ENCODE measurements around the gene ADAM15. TPM values are rescaled to one million over a fixed set of nuclear protein-coding genes. Genes with fewer than 3 reads are reported as not detected.

ADAM15 gene
- total and polyA plus RNA-seq, 2 of the 8 experiments (the other 6 are each of a cell fraction or from before 2014, with no cell fraction given), result 32.9 to 37.6 TPM

DNA sequence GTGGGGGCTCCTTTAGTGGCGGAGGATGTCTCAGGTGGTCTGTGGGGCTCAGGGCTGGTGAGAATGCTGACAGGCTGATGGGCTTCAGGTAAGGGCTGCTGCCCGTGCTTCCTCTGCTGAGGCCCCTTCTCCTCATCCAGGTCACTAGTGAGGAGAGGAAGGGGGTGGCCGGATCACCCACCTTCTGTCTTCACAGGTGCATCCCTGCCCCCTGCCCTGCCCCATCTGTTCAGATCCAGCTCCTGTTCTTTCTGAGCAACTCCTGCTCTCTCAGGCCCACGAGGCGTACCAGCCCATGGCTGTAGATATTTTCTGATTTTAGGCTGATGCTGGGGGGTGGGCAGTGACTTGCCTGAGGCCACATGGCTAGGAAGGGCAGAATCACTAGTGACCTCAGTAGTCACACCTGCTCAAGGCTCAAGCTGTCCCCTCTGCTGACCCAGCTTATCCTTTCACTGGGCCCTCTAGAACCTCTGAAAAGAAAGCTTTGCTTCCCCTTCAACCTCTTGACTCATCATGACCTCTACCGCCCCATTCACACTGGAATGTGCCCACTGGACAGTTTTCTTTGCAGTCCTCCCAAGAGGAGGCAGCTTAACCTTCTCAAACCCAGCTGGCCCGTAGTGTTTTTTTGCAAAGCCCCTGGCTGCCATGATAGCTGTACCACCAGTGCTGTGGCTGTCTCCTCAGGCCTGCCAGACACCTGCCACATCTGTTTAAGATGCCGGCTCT is 32.3 kb upstream of the ADAM15 start (continued):
- TF ChIP-seq, protein P1, sequence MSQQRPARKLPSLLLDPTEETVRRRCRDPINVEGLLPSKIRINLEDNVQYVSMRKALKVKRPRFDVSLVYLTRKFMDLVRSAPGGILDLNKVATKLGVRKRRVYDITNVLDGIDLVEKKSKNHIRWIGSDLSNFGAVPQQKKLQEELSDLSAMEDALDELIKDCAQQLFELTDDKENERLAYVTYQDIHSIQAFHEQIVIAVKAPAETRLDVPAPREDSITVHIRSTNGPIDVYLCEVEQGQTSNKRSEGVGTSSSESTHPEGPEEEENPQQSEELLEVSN (IDR thresholded peaks at IDR 0.05), result no peak
- TF ChIP-seq ASH2L (IDR thresholded peaks at IDR 0.05; ENCODE audit: low read length) (no peak), FOSL1 (IDR thresholded peaks at IDR 0.05; ENCODE audit: insufficient read depth, low read depth, low read length) (no peak), SUZ12 (IDR thresholded peaks at IDR 0.05; ENCODE audit: low read length) (no peak), SRF (IDR thresholded peaks at IDR 0.05; ENCODE audit: low read depth, low read length) (no peak), TAF7 (optimal IDR thresholded peaks at IDR 0.05; ENCODE audit: borderline replicate concordance, low read depth, low read length) (no peak), PHF8 (conservative IDR thresholded peaks at IDR 0.05; ENCODE audit: low read depth, low read length) (no peak), CEBPB (IDR thresholded peaks at IDR 0.05; ENCODE audit: low read depth, low read length) (no peak)

Data from H1 (cell line).